NCI-H128 (cell line): ENCODE results near the gene WTIP.
"Not testable (repeated sequence)": the region's sequence is repeated elsewhere in the genome, so short reads cannot be mapped to it uniquely, and the experiment has no call there.

Experiments used
- DNase-seq: peaks from one replicate; lab custom pipeline; 2025; ENCODE audit not compliant: unreplicated experiment; lab: John Stamatoyannopoulos, UW

The WTIP gene

DNA sequence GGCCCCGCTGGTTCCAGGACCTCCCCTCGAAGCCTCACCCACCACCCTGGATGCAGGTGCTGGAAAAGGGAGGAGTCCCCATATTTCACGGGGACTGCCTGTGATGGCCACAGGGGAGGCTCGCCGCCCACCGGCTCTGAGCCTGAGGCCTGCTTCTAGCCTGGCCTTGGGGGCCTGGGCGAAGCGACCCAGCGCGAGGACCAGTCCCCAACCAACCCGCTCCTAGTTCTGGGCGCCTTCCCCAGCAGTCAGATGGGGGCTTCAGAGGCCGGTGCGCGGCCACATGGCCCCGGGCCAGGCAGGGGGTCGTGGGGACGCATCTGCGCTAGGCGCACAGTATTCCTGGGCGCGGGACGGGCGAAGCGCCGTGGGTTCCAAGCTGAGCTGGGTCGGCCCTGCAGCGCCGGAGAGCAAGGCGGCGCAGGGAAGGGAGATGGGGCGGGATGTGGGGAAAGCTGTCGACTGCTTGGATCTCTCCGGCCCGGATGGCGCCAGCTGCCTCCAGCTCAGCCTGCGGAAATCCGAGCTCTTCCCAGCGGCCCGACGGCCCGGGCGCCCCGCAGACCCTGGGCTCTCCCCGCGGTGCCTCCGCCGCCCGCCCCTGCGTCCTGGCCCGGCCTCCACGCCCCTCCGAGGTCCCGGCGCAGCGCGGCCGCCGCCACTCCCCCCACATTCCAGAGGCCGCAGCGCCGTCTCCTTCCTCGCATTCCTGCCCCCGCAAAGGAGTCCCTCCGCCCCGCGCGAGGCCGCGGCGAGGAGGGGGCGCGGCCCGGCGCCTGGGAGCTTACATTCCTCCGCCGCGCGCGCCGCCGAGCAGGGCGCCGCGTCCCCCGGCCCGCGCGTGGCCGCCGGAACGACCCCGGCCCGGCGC is at the start of gene WTIP:
Gene WTIP, plus strand, starts transcription at position 788 of the 871 bp plus-strand sequence. CDS start 217 bp downstream, outside the sequence.
- no peak for DNase-seq

DNA sequence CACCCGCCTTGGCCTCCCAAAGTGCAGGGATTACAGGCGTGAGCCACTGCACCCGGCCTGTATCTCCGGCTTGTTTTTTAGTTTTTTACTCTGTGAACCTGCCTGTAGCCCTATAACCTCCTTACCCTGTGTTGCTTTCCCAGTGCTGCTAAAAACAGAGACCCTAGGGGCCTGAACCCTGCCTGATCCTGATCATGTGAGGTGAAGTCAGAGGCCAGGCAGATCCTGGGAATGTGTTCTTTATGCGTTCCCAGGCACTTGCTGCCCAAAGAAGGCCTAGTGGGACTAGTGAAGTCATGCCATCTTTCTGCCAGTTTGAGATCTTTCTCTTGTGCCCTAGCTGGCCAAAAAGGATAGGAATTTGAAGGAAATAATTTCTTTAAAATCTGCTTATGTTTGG is 48.8 kb upstream of the WTIP start:
- no peak for DNase-seq

DNA sequence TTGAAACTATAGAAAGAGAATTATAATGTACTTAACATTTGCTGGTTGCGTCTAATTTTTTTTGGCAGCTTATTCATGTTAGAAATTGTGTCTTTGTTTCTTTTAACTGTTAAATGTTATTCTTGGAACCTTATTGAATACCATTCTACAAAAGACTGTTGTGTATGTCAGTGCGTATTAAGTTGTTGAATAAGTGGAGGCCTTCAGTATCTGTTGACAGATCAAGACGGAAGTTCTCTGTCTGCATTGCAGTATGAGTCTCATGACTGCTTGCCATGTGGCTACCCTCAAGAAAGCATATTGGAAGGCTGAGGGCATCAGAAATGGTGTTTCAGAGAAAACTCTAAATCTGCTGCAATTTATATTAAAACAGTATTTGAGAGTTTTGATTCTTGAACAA is 44.8 kb upstream of the WTIP start:
- no peak for DNase-seq

DNA sequence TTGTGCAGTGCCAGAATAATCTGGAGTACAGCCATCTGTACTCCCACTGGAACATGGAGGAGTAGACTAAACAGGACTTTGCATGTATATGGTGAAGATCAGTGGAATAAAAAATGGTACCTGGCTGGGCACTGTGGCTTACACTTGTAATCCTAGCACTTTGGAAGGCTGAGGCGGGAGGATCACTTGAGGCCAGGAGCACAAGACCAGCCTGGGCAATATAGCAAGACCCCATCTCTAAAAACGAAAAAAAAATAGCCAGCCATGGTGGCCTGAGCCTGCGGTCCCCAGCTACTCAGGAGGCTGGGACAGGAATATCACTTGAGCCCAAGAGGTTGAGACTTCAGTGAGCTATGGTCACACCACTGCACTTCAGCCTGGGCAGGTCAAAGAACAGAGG is 33.4 kb upstream of the WTIP start:
- no peak for DNase-seq

DNA sequence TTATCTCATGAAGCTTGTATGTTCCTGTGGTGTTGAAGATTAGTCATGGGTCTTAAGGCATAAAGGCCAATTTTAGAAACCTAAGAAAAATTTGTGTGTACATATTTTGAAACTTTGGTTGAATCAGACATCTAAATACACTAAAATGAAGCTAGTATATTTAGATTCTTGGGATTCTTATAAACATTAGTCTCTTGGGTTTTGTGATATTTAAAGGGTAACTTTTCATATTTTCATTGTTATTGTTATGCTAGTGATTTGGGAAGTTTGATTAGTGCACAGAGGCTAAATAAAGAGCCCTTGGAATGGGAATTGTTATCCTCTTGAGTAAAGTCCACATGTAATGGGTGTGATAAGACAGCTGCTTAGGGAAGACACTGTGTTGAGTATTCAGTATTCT is 28.8 kb upstream of the WTIP start:
- DNase-seq = no peak

DNA sequence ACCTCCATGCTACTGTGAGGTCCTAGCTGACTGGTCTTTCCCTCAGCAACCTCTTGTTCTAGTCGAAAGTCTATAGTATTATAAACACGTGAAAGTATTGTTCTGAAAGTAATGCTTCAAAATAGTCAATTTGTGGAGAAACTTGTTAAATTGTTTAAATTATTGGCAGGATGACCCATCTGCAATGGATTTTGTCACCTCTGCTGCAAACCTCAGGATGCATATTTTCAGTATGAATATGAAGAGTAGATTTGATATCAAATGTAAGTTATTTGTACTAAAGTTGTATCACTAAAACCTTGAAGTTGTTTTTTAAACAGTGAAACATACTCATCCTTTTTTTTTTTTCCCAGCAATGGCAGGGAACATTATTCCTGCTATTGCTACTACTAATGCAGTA is 27.5 kb upstream of the WTIP start:
- no peak for DNase-seq

DNA sequence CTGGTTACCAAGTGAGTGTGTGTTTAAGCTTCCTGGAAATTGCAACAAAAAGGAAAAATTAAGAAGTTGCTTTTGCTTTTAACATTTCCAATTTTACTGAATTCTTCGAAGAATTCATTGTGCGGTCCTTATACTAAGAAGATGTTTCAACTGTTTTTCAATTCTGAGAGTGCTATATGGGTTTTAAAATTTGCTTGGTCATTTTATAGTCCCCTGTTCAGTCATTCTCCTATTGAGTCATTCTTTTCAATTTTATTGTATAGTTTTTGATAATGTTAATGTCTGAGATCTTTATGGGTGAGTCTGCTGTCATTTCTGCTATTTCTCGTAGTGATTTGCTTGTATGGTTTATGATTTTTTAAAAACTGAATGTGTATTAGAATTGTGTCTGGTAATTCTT is 26.9 kb upstream of the WTIP start:
- DNase-seq = no peak

DNA sequence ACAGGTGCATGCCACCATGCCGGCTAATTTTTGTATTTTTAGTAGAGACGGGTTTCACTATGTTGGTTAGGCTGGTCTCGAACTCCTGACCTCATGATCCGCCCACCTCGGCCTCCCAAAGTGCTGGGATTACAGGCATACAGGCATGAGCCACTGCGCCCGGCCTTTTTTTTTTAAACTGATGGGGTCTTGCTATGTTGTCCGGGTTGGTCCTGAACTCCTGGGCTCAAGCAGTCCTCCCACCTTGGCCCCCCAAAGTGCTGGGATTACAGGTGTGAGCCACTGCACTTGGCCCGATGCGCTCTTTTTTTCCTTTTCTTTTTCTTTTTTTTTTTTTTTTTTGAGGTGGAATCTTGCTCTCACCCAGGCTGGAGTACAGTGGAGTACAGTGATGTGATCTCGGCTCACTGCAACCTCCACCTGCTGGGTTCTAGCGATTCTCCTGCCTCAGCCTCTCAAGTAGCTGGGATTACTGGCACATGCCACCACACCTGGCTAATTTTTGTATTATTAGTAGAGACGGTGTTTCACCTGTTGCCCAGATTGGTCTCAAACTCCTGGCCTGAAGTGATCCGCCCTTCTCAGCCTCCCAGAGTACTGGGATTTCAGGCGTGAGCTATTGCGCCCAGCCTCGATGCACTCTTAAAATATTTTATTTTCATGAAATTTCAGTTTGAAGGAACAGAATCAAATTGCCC is 25.6 kb upstream of the WTIP start:
- DNase-seq = not testable (repeated sequence)

DNA sequence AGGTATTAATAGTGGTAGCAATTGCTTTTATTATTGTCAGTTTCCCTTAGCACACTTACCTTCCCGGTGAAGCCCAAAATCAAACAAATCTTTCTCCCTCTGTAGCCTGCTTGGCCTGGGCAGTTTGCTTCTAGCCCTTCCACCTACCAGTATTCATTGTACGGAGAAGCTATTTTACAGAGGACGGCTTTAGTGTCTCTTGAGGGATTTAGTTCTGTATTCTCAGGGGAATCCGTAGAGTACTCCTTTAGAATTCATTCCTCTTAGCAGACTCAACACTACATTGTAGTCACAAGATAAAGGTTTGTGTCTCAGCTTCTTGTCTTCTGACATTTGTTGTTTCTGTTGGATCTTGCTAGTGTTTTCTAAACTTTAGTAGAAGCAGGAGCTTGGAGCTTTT is 24.1 kb upstream of the WTIP start:
- DNase-seq = no peak

DNA sequence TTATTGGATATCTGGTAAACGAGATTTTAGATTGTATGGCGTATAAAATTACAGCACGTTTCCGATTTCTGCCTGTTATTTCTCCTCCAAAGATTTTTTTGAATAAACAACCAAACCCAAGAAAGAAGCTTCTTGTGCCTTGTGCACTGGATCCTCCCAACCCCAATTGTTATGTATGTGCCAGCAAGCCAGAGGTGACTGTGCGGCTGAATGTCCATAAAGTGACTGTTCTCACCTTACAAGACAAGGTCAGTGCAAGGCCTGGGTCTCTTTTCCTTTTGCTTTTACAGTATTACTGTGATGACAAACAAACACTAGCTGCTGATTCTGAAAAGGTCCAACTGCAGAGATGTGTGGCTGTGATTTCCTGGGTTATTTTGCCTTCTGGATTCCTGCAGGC is 22.9 kb upstream of the WTIP start:
- DNase-seq = no peak

DNA sequence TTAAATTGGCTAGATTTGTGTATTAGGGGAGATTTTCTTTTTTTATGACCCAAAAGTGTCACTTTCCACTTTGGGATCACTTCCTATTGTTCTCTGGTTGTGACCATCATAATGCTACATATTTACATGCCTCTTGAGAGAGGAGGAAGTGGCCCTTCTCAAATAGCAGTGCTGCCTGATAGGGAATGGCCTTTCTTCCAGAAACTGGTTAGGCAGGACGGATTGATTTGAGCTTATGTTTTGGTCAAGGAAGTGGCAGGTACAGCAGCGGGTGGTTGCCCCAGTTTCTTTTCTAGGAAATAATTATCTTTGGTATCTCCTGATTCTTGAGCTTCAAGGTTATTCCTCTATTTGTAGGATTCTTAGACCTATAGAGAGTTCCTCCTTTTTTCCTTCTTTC is 21.9 kb upstream of the WTIP start:
- DNase-seq = no peak

DNA sequence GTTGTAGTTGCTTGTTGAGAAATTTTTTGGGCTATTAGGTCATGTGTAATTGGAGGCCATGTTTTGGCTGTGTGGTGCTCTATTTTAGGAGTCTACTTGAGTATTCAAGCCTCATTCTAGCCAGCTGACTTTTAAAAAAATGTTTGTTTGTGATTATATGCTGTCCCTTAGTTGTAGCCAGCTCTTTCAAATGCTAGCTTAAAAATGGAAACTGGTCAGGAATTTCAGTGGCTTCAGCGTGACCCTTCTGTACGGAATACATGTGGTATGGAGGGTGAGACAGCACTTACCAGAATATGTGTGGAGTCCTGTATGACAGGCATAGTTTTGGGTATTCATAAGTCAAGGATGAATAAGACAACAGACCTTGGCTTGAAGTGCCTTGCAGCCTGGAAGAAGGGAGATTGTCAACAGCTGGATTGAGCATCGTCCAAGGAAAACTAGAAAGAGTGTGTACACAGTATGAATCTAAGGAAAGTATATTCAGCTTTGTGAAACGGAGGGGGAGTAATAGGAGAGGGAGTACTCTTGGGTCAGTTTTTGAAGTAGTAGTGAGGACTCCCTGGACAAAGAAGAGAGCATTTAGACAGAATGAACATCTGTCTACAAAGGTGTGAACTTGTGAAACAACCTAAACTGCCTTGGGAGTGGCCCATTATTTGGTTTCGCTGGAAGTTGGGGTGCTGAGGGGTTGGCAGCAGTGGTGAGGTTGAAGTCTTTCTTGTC is 20.0 kb upstream of the WTIP start:
- no peak for DNase-seq

DNA sequence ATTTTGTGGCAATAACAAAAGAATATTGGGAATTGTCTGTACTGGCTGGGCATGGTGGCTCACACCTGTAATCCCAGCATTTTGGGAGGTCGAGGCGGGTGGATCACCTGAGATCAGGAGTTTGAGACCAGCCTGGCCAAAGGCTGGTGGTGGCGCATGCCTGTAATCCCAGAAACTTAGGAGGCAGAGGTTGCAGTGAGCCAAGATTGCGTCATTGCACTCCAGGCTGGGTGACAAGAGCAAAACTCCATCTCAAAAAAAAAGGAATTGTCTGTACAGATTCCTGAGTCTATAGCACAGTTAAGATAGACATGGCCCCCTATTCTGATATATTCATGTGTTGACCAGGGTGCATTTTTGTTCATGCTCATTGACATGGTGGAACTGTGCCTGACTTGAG is 16.8 kb upstream of the WTIP start:
- not testable (repeated sequence) for DNase-seq

DNA sequence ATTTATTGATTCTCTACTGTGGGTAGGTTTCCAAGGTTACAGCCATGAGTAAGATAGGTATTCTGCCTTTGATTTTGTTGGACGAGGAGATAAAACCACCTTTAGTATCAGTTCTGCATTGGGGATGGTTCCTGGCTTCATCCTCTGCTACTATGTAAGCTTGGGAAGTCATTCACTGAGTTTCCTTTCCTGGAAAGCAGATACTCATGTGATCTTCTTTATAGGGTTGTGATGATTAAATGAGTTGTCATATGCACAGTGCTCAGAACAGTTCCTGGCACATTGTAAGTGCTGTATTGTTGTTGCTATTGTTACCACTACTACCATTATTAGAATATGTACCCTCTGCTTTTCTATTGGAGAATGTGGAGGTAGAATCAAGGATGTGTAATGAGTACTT is 13.1 kb upstream of the WTIP start:
- no peak for DNase-seq

DNA sequence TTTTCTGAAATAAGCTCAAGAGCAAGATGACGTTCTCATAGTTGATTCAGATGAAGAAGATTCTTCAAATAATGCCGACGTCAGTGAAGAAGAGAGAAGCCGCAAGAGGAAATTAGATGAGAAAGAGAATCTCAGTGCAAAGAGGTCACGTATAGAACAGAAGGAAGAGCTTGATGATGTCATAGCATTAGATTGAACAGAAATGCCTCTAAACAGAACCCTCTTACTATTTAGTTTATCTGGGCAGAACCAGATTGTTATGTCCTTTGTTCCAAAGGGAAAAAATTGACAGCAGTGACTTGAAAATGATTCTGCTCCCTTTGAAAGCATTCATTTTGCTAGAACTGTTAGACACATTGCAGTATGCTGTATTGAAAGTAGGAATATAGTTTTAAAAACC is 12.5 kb upstream of the WTIP start:
- not testable (repeated sequence) for DNase-seq

DNA sequence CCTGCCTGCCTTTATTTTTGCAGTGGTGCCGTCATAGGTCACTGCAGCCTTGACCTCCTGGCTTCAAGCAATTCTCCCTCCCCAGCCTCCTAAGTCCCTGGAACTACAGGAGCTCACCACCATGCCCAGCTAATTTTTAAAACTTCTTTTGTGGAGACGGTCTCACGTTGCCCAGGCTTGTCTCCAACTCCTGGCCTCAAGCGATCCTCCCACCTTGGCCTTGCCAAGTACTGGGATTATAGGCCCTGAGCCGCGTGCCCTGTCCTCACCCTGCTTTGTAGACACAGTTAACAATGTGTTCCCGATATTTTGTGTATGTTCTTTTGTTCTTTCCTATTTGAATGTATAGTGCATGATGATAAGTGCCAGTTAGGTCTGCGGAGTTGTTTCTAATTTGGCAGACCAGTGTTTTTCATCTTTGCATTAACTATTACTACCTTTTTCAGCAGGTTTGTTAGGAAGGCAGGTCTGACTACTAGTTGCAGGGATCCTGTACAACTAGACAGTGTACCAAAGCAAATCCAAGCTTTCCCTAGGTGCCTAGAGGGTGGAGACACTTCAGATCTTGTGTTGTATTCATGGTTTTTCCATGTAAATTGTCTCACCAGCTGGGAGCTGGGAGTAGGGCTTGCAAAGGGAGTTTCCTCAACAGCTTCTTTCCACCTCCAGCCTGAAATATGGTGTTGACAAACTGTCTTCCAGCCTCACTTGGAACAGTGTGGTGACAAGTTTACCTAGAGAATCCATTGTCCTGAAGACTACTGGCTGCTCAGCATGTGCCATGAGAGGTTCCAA is 9.5 kb upstream of the WTIP start:
- no peak for DNase-seq

DNA sequence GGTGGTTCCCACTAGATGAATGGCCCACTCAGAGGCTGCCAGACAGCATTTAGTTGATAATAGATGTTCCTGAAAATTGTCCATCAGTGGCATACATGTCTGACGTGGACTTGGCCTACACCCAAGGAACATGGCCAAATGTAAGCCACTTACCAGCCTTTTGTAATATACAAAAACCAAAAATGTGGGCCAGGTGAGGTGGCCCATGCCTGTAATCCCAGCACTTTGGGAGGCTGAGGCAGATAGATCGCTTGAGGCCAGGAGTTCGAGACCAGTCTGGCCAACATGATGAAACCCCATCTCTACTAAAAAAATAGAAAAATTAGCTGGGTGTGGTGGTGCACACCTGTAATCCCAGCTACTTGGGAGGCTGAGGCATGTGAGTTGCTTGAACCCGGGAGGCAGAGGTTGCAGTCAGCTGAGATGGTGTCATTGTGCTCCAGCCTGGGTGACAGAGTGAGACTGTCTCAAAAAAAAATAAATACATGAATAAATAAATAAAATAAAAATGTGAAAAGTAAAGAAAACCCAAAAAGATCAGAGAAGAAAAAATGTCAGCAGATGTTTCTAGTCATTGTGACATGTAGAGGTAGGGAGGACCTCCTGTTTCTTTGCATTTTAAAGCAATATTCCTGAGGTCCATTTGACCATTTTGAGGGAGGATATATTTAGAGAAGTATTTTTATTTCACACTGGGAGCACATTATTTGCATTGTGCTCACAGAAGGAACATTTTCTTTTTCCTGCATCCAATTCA is 7.1 kb upstream of the WTIP start:
- no peak for DNase-seq

DNA sequence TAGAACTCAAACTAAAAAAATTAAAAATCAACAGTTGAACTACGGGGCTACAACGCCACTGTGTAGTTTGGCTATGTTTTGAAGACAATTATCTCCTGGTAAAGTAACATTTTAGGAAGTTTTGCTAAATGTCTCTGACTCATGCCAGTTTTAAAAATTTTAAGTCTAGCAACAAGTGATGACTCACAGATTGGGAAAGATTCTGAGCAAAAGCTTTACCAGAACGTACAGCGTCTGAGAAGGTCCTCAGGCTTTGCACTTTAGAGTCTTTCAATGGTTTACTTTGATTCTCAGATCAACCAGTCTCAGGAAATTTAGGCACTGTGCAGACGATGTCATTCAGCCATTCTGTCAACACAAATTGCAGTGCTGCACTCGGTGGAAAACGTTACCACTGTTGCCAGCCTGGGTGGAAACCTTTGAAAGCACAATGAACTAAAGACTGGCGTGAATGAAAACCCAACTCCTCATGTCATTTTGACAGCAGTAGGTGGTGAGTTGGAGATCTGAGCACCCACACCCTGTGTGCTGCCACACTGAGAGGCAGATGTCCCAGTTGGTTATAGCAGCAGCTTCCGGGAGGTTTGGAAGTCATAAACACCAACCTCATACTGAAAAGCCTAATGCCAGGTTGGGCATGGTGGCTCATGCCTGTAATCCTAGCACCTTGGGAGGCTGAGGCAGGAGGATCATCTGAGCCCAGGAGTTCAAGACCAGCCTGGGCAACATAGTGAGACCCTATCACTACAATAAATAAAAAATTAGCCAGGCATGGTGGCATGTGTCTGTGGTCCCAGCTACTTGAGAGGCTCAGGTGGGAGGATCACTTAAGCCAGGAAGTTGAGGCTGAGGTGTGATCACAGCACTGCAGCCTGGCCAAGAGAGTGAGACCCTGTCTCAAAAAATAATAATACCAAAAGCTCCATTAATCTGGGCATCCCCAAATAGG is 6.3 kb upstream of the WTIP start:
- no peak for DNase-seq

DNA sequence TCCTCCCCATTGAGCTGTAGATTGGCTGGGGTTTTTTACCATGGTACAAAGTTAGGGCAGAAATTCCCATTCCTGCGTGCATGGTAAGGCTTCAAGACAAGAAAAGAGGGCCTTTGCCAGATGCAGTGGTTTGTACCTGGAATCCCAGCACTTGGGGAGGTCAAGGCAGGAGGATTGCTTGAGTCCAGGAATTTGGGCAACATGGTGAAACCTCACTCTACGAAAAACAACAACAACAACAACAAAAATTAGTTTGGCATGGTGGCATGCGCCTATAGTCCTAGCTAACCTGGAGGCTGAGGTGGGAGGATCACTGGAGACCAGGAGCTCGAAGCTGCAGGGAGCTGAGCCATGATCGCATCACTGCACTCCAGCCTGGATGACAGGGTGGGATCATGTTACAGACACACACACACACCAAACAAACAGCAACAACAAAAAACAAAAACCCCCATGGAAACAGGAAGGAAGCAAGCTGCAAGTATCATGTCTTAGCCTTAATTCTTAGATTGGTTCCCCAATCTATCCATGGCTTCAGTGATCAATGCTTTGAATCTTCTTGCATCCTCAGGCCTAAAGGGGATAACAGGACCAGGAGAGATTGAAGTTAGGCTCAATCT is 5.5 kb upstream of the WTIP start:
- DNase-seq = no peak
